Measurements from ENCODE around the gene S100A9.
"Not testable (repeated sequence)": the region's sequence is repeated elsewhere in the genome, so short reads cannot be mapped to it uniquely, and the experiment has no call there.

Gene S100A9

DNA sequence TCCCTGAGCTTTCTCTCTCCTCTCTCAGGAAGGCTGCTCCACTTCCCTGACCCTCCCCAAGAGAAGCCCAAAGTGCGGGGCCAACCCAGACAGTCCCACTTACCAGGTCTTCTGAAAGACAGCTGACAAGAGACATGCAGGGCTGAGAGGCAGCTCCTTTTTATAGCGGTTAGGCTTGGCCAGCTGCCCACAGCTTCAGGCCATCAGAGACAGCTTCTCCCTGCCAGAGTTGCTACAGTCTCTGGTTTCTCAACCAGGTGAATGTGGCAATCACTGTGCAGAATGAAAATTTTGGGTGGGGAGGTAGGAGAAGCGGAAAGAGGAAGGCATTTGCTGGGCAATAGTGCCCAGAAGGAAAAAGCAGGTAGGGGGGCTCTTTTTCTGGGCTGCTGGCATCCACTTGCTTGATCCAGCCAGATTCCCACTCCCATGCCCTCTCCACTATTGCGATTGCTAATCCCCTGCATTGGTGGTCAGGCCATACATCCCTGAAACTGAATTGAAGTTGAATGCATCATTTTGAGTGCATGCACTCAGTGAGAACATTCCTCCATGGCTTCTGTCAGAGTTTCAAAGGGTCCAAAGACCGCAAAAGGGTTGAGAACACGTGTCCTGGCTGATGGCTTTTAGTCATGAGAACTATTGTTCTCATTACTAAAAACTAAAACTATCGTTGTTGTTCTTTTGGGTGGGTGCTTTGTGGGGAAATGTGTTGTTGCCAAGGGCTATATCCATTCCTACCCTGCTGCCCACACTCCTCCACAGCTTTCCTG, 33.5 kb downstream of the S100A9 start, which contains the start of gene S100A8:
S100A8 (minus strand) TSS at position 136 of the 773 bp plus-strand sequence. CDS start 538 bp downstream, outside the sequence.
- no peak for DNase-seq

DNA sequence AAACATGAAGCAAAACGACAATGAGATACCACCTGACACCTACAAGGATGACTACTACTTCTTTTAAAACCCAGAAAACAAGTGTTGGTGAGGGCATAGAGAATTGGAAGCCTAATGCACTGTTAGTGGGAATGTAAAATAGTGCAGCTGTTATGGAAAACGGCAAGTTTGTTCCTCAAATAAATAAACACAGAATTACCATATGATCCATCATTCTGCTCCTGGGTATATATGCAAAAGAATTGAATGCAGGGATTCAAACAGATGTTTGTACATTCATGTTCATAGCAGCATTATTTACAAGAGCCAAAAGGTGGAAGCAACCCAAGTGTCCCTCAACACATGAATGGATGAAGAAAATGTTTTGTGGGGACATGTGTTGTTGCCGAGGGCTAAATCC, 34.6 kb downstream of the S100A9 start:
- DNase-seq: no peak

DNA sequence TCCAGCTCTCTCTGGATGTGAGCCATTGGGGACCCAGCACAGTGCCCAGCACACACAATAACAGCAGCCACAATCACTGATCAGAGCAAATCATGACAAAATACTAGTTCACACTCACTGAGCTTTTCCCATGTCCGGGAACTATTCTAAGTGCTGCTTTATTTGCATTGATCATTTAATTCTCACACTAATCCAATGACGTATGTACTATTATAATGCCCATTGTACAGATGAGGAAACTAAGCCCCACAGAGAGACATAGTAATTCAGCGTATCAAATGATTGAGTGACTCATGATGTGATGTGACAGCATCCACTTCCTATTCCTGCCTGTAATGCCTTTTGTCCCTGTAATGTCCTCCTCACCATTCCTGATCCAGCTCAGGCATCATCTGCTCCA, 35.2 kb downstream of the S100A9 start:
- no peak for DNase-seq

GRCh38 chr1:153393926-153394325, 36.3 kb downstream of the S100A9 start:
- no peak for DNase-seq

- no peak for DNase-seq
These were observed 36.7 kb downstream of the S100A9 start for GRCh38 chr1:153394391-153394790.

DNA sequence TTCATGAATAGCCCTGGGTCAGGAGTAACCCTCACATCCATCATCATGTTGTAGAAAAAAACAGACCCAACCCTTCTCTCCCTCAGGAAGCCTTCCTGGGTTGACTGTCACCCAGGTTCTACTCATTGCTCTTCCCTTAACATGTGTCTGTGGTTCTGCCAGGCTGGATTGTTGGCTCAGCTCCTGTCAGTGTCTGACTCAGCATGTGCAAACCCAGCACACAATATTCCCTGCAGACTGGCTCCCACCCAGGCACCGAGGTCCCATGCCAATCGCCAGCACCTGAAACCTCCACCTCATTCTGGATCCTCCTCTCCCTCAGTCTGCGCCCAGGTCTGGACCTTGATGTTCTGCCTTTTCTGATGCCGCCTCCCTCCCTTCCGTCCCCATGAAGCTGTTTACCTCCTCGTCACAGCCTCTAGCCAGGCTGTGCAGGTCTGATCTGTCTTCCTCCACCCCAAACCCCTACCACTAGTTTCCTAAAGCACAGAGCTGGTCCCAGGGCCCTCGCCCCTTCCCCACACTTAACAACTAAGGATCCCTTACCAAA, 37.6 kb downstream of the S100A9 start:
- no peak for DNase-seq

DNA sequence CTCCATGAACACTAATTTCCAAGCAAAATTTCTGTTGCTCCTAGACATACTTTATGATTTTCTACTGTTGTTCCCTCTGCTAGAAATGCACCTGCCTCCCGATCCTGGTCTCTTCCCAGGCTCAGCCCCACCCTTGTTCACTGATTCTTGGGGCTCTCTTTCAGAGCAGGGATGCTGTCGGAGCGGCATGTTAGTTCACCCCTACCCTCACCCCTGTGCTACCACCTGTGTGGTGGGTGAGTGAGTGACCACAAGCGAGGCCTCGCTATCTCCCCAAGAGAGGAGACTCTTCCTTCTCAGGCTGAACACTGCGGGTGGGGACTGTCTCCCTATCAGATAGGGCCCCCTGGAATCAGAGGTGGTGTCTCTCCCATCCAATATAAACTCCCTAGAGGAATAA, 38.1 kb downstream of the S100A9 start:
- DNase-seq: no peak

- no peak for DNase-seq
These were observed 38.8 kb downstream of the S100A9 start for GRCh38 chr1:153396461-153396860.

DNA sequence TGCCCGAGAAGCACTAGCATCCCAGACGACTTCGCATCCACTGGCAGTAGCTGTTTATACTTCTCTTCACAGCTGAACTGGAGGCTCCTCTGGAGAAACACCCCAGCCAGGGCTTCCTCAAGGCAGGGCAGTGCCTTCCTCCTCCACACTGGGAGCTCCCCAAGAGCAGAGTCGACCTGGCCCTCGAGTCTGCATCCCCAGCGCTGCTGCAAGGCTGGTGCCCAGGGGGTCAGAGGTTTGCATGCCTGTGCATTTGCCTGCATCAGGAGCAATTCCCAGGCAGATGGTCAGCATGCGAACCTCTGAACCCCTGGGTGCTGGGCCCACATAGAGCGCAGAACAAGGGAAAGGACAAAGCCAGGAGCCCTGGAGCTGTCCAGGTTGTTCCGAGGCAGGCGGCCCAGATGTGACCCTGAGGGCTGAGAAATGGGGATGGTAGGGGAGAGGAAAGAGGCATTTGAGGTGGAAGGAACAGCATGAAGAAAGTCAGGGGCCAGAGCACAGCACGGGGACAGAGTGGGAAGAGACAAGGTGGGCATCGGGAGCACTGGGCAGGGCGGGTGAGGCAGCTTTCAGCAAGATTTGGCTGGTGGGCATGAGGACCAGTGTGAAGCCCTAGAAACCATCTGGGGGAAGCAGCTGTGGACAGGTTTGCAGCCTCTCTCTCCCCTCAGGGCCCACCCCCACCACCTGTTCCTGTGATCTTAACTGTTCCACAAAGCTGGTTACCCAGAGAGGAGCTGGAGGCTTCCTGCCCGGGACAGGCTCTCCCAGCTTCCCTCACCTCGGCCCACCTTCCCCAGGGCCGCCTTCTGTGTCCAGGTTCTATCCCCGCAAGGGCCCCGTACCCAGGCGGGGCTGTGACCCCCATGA, 39.6 kb downstream of the S100A9 start:
- DNase-seq: peak; percentile 78

DNA sequence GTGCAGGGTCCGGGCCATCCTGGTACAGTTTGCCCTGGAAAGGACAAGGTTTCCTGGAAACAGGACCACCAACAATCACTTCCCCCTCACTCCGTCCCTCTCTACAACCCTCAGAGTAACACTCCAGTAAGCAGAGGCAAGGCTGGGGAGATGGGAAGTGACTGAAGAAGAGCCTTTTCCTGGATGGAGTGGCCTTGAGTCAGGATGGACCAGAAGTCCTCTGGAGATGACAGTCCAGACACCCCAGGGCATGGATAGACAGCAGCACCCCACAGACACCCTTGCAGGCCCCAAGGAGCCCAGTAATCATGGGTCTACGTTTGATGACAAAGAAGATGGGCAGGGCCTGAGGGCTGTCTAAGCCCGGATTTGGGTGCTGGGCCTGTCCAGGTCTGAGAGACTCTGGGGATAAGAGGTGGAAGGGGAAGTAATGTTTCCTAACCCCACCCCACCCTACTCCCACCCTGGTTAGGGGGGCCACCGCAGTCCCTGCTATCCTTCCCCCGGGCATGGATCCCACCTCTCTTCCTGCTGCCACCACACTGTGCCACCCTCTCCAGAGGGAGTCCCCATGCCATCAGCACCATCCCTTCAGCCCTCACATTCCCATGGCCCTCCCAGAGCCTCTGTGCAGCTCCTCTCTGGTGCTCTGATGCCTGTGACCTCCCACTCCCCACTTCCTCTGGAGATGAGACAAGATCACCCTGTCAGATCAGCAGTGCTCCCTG, 40.4 kb downstream of the S100A9 start:
- DNase-seq: no peak

- DNase-seq: no peak
These were observed 41.9 kb downstream of the S100A9 start for GRCh38 chr1:153399401-153400055.

GRCh38 chr1:153400244-153400643, 42.6 kb downstream of the S100A9 start:
- no peak for DNase-seq

- no peak for DNase-seq
These were observed 43.8 kb downstream of the S100A9 start for GRCh38 chr1:153401461-153401860.

GRCh38 chr1:153402226-153402625, 44.6 kb downstream of the S100A9 start:
- no peak for DNase-seq

DNA sequence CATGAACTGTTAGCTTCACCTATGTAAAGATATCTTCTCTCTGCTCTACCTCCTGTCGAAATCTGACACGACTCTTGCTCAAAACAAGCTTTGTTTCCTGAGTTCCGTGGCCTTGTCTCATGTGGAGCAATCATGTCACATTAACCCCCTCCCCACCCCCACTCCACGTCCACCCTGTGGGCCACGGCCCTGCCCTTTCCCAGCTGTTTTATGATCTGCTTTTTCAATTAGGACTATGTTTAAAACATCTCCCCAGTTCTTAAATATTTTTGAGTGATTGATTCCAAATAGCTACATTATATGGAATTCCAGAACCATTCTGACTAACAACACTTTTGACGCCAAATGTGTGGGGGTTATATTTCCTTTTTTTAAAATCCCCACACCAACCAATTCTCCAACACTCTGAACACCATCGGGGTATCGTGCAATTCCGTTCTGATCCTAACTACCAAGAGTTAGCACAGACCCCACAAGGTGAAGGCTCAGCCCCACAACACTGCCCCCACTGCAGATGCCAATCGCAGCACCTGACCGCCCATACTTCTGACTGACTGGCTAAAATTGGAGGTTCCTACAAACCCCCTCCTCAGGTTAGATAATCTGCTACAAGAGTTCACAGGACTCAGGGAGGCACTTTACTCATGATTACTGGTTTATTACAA, 45.9 kb downstream of the S100A9 start:
- no peak for DNase-seq

GRCh38 chr1:153404086-153404635, 46.5 kb downstream of the S100A9 start:
- DNase-seq: no peak

- no peak for DNase-seq
These were observed 47.1 kb downstream of the S100A9 start for GRCh38 chr1:153404768-153405167.

DNA sequence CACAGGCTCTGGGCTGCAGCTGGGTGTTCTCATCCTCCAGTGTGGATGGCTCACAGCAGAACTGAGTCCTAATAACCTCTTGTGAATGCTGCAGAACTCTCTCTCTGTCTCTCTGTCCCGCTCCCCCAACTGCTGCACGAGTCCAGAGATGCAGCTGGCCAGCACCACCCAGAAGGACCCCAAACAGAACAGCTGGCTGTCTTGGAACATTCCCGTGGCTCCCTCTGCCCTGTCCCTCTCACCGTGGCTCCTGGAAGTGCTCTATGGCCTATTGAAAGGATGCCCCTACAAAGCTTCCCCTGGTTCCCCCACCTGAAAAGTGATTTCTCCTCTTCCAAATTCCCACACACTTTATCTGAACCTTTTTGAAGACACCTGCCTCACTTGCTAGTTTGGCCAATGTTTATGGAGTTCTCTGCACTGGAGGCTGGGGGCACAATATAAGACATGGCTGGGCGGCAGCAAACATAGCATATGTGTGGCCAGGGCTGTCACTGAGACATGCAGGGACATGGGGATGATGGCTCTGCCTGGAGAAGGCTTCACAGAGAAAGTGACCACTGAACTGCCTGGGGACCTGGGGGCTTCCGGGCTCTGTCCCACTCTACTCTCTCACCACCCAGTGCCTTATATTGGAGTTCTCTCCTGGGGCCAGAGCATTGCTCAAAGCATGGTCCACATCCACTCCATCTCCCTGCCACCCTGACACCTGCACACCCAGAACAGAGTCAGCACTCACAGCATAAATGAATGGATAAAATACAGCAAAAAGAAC, 48.4 kb downstream of the S100A9 start:
- not testable (repeated sequence) for DNase-seq

GRCh38 chr1:153407274-153407673, 49.6 kb downstream of the S100A9 start:
- DNase-seq: not testable (repeated sequence)

All from NCI-H2171 treated with DMSO at 0.1 percent for 48 hours (cell line).